Activated CD4-positive, alpha-beta T cell treated with anti-CD3 and anti-CD28 coated beads, Interleukin-2, Interleukin-4, amounts not matched to agents 100 ng/mL and 50 ng/mL, durations not matched to agents 16 hours and 8 hours (primary cell): ENCODE data around the gene MAP2.

ENCODE experiments used
- DNase-seq: peaks from one replicate; pipeline ENCODE4 v3.0.0-alpha.2; 2020; ENCODE audit warnings: low spot score

The MAP2 gene, protein sequence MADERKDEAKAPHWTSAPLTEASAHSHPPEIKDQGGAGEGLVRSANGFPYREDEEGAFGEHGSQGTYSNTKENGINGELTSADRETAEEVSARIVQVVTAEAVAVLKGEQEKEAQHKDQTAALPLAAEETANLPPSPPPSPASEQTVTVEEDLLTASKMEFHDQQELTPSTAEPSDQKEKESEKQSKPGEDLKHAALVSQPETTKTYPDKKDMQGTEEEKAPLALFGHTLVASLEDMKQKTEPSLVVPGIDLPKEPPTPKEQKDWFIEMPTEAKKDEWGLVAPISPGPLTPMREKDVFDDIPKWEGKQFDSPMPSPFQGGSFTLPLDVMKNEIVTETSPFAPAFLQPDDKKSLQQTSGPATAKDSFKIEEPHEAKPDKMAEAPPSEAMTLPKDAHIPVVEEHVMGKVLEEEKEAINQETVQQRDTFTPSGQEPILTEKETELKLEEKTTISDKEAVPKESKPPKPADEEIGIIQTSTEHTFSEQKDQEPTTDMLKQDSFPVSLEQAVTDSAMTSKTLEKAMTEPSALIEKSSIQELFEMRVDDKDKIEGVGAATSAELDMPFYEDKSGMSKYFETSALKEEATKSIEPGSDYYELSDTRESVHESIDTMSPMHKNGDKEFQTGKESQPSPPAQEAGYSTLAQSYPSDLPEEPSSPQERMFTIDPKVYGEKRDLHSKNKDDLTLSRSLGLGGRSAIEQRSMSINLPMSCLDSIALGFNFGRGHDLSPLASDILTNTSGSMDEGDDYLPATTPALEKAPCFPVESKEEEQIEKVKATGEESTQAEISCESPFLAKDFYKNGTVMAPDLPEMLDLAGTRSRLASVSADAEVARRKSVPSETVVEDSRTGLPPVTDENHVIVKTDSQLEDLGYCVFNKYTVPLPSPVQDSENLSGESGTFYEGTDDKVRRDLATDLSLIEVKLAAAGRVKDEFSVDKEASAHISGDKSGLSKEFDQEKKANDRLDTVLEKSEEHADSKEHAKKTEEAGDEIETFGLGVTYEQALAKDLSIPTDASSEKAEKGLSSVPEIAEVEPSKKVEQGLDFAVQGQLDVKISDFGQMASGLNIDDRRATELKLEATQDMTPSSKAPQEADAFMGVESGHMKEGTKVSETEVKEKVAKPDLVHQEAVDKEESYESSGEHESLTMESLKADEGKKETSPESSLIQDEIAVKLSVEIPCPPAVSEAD (N-terminal part only)

DNA sequence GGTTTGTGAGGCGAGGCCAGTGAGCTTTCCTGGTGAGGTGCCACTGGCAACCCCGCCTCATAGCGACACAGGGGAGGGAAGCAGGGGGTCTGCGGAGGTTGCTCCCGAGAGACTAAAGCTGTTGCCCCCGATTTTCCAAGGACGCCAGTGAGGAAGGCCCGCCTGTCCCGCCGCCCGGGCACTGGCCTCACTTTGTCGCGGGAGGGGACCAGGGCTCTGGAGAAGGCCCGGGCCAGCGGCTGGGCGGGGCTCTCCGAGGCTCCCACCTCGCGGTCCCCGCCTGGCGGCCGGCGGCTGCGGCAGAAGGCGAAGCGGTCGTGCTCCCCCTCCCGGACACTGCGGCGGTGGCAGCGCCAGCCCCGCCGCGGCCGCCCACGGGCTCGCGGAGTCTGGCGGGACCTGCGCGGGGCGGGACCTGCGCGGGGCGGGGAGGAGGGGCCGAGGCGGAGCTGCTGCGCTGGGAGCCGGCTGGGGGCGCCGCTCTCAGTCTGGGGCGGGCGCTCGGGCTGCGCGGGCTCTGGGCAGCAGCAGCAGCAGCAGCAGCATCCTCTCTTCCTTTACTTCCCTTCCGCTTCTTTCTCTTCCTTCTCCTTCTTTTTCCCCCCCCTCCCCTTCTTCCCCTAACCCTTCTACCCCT, at the start of gene MAP2:
TSS of gene MAP2 (plus strand) at position 486 of the 637 bp plus-strand sequence. CDS start 229,124 bp downstream, outside the sequence.
- peak; percentile 64 for DNase-seq

DNA sequence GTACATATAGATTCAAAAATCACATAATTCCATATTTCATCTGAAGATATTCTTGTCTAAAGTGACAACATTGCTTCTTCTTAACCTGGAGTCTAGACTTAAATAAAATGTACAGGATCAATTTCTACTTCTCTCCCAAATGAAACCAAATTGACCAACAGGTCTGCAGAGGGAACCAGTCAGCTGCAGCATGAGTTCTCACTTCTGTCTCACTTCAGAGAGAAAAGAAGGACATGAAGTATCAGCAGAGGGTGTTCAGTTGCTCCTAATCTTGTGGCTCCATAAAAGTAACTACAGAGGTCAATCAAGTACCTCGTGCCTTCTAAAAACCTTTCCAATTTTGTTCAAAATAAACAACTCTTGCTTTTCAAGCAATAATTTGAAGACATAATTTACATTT, 47.2 kb upstream of the MAP2 start:
- no peak for DNase-seq

DNA sequence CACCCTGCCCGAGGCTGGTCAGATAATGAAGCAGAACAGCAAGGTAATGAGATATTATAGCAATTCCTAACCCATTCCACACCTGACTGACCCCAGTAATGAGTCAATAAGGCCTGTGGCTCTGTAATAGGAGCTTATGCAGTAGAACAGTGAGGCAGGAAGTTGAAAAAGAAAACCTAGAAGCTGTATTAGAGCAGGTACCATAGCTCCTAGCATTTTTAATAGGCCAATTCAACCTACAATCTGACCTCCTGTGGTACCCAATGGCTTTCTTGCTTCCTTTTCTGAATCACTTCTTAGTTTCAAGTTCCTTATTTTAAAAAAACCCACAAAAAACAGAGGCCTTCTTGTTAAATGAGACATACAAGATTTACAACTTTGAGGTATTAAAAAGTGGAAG, 43.6 kb upstream of the MAP2 start:
- no peak for DNase-seq

DNA sequence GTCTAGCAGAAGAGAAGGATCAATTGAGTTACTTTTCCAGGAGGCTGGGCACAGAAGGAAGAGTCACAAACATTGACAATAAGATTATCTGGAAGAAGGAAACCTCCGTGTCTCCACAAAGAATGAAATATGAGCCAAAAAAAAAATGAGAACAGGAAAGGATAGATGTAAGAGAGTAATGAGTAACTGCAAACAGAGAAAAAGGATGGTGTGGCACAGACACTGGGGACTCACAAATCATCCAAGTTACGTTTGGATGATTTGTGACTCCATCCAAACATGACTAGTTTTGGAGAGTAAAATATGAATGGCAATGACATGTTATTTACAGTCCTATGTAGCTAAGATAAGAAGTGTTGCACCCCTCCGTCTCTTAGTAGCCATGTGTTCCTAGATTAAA, 42.8 kb upstream of the MAP2 start:
- DNase-seq = no peak

DNA sequence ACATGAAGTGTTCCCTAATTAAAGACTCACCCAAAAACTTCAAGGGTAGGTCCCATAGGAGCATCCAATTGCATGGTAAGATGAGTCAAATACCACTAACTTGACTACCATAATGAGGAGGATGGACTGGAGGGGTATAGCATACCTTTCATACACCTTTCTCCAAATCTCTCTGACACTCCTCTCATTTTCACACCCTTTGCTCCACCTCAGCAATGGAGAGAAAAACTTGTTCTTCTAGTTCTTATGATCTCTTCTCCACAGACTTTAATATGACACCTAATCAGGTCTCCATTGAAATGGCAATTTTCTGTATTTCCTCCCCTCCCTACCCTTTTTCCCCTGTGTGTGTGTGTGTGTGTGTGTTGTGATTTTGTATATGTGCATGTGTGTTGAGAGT, 41.1 kb upstream of the MAP2 start:
- DNase-seq = no peak

DNA sequence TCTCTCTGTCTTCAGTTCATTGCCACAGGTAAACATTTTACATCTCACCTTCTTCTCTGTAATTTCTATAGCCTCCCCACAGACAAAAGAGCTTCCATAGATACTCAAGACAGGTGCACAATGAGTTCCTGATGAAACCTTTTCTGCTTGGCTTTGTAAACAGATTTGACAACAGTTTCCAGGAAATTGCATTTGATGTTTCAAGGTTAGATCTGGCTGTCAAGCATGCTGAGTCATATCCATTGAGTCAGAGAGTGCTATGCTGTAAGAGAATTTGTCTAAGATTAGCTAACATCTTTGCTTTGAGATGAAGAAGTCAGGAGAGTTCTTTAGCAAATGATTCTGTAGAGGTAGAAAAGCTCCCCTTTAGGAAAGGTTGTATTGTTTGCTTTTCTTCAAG, 40.6 kb upstream of the MAP2 start:
- DNase-seq = peak; percentile 27

DNA sequence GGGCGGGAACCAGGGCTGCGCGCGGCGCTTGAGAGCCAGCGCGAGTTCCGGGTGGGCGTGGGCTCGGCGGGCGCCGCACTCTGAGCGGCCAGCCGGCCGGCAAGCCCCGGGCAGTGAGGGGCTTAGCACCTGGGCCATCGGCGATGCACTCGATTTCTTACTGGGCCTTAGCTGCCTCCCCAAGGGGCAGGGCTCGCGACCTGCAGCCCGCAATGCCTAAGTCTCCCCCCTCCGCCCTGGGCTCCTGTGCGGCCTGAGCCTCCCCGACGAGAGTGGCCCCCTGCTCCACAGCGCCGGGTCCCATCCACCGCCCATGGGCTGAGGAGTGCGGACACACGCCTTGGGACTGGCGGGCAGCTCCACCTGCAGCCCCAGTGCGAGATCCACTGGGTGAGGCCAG, 36.5 kb upstream of the MAP2 start:
- no peak for DNase-seq

DNA sequence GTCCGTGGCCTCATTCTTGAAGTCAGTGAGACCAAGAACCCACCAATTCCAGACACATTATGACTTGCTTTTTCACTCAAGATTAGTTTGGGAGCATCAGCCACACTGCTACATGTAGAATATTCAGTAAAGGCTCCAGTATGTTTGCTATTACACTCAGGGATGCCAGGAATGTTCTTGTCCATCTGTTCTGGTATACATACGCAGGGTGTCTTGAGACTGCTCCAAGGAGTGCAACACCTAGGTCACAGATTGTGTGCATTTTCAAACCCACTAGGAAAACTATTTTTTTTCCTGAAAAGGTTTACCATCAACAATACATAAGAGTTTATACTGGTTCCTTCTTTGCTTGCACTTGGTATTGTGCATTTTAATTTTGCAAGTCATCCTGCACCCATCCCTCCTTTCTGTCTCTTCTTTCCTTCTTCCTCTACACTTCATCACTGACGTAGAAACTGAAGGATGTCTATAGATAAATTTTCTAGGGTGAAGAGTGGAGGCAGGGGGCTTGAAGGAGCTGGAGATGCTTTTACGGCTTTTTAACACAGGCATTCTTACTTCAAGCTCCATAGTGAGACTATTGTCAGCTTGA, 35.3 kb upstream of the MAP2 start:
- DNase-seq = no peak

DNA sequence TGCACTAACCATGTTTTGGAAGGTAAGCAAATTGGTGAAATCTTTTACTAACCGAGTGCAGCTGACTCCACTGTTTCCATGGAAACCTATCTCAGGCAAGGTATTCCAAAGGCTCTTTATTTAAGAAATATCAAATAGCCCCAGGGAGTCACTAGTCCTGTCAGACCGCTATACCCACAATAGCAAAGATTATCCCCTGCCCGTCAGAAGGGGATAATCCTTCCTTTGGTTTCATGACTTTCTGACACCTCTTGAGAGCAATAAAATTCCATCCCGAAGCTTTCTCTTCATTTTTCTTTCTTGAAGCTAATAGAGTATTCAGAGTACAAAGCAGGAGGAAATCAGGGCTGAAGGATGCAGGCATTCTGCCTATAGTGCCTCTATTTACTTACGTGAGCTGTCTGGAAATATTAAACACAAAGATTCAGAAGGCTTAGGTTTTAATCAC, 34.7 kb upstream of the MAP2 start:
- DNase-seq = no peak

DNA sequence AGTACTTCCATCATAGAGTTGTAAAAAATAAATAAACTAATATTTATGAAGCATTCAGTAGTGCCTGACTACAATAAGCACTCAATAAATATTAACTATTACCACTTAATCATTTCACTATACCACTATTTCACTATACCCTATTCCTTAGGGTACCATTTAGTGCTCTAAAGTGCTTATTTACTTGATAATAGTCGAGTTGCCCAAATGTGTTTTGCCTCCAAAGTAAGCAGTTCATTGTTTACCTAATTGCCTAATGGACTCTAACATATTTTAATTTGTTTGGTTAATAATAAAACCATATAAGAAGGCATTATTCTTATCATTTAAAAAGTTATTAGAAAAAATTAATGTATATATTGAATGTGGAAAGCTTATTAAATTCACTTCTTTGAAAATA, 33.0 kb upstream of the MAP2 start:
- no peak for DNase-seq

DNA sequence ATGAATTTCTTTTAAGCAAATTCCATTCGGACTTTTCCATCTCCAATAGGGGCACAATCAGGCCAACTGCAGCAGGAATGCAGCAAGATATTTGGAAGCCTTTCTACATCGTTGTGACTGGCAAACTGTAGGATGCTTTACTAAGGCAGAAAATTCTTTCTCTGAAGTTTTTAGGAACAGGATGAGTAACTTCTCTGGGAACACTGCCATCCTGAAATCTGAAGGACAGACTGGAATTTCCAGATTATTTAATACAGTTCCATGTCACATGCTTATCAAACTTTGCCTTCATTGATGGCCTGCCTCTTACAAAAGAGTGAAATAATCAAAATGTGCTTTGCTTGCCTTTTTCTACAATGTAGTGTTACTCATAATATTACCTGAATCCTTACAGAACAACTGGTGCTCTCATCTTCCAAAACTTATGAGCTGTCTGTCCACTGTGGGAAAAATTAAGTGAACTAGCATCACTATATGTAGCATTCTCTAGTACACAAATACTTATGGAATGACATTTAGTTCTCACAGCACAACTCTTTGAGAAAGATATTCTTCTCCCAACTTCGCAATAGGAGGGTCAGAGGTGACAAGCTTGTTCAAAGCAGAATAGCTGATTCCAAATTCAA, 32.0 kb upstream of the MAP2 start:
- no peak for DNase-seq

DNA sequence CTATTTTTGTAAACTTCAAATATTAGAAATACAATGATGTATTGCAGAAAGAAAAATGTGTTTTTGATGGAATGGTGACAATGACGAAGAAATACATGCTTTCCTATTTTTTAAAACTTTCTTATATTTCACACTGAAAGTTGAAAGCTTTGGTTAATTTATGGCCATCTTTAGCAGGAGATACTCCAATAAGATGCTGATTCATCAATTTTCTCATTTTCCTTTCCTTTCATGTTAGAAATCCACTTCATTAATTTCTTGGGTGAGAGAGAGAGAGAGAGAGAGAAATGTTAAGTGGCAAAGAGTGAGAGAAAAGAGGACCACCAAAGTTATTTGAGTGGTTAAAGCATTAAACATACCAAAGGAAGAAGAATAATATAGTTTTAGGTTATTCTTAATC, 28.6 kb upstream of the MAP2 start:
- no peak for DNase-seq

DNA sequence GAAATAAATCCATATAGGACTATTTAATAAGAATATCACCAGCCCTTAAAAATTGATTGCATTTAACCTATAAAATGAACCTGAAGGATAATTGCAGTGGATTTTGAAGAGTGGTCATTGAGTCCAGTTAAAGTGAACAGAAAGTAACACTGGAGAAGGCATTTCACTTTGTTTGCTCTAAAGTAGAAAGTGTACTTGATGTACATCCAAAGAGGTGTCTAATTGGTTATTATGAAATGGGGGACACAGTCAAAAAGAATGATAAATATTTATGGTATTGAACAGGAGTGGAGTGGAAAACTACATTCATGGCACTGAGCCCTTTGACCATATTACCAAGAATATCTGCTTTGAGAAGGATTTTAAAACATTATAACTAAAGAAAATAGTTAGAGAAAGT, 28.2 kb upstream of the MAP2 start:
- no peak for DNase-seq

DNA sequence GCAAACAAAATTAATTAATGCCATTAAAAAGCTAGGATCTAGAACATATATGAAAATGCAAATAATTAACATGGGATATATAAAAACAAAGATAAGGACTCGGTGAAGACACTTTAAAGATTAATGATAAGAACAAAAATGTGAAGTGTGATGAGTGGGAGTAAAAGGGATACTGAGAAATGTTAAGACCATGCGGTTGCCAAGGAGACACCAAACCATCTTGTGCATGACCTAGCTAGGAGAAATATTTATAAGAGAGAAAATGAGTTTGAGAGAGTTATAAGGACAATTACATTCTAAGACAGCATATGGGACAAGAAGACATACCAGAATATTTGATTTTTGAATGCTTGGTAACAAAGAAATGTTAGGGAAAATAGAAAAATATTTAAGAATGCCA, 25.4 kb upstream of the MAP2 start:
- DNase-seq = no peak

DNA sequence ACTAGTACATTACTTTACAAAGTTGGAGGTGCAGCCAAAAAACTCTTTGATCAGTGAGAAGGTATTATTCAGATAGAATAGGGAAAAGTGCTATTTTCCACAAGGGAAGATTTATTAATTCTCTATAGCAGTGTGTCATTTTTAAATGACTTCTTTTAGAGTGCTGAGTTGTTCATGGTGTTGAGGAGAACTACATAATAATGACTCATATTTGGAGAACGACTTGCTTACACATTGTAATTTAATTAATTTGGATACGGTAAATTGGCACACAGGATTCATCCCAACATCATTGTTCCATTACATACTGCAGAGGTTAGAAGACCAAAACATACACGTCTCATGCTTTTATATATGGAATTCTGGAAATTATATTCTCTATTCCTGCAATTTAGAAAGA, 22.1 kb upstream of the MAP2 start:
- no peak for DNase-seq

DNA sequence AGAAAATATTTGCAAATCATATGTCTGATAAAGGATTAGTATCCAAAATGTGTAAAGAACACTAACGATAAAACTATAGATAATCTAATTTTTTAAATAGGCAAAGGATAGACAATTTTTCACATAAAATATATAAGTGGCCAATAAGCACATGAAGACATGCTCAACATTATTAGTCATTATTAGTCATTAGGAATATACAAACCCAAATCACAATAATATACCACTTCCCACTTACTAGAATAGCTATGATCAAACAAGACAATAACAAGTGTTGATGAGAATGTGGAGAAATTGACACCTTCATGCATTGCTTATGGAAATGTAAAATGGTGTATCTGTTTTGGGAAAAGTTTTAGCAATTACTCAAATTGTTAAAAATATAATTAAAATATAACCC, 12.6 kb upstream of the MAP2 start:
- no peak for DNase-seq

DNA sequence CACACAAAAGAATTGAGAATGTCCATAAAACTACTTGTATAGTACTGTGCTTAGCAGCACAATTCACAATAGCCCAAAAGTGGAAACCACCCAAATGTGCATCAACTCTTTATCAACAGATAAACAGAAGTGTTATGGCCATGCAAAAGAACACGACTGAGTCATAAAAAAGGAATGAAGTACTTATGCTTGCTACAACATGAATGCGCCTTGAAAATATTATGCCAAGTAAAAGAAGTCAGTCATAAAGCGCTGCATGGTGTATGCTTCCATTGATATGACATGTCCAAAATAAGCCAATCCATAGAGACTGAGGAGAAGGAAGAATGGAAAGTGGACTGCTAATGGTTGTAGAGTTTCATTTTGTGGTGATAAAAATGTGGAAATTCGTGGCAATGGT, 12.1 kb upstream of the MAP2 start:
- no peak for DNase-seq

DNA sequence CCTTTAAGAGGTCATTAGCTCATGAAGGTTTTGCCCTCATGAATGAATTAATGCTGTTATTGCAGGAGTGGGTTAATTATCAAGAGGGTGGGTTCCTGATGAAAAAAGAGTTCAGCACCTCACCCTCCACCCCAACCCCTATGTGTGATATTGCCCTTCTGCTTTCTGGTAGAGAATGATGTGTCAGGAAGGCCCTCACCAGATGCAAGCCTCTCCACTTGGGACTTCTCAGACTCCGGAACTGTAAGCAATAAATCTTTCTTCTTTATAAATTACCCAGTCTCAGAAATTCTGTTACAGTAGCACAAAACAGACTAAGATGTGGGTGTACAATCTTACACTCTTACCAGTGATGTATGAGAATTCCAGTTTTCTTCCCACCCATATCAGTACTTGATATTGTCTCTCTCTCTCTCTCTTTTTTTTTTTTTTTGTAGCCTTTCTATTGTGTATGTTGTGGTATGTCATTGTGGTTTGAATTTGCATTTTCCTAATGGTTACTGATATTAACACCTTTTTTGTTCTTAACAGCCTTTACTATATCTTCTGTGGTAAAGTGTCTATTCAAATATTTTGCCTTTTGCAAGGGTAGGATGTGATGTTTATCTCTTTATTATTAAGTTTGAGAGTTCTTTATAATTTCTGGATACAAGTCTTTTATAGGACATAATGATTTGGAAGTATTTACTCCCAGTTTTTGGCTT, 10.4 kb upstream of the MAP2 start:
- no peak for DNase-seq

DNA sequence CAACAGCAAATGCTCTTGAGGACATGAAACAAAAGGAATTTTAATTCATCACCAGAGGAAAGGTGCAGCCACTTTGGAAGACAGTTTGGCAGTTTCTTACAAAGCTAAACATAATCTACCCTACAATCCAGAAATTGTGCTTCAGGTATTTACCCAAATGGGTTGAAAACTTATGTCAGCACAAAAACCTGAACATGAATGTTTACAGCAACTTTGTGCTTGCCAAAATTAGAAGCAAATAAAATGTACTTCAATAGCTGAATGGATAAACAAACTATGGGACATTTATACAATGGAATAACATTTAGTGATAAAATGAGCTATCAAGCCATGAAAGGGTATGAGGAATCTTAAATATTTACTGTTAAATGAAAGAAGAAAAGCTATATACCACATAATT, 6.9 kb upstream of the MAP2 start:
- DNase-seq = no peak

DNA sequence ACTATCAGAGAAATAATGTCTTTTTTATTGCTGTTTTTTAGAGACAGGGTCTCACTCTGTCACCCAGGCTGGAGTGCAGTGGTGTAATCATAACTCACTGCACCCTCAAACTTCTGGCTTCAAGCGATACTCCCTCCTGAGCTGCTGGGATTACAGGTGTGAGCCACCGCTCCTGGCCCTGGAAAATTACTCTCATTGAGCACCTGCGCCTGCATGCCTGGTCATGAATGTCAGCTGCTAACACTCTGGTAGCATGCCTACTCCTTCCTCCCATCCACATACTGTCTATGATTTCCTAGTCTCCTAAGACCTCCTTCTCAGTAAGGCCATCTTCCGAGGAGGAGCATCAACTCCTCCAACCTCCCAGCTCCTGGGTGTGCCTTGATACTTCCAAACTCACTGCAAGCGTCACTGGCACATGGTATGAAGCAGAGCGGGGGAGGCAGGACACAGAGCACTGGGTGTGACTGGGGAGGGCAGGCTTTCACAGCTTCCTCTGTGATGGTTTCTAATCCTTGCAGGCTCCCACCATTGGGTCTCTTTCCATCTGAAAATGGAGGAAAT, 1.6 kb upstream of the MAP2 start:
- no peak for DNase-seq
